GM19240 (cell line): ENCODE measurements around the gene ABCA9.

Source experiments
- DNase-seq: peaks from one replicate; pipeline ENCODE4 v3.0.0; 2011; ENCODE audit warnings: low spot score; ENCODE audit not compliant: insufficient read length

Gene ABCA9

DNA sequence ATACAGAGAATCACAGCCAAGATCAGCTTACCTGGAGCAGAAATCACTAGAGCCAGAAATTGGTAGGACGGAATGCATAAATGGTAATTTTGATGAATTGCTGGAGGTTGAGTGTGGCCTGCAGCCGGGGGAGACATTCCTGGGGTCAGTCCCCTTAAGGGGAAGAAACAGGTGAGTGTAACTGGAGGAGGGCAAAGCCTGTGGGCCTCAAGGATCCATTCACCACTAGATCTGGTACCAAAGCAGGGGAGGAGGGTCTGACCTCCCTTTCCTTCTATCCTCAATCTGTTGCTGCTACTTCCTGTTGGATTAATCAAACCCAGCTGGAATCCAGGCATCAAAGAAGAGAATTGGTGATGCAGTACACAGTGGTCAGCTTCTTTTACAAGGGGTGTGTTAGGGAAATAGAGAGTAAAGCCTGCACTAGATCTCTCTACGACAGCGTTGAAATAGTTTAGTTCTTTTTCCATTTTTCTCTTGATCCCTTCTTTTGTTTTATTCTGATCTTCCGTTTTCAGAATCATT lies 8.6 kb upstream of the ABCA9 start:
- DNase-seq = no peak

DNA sequence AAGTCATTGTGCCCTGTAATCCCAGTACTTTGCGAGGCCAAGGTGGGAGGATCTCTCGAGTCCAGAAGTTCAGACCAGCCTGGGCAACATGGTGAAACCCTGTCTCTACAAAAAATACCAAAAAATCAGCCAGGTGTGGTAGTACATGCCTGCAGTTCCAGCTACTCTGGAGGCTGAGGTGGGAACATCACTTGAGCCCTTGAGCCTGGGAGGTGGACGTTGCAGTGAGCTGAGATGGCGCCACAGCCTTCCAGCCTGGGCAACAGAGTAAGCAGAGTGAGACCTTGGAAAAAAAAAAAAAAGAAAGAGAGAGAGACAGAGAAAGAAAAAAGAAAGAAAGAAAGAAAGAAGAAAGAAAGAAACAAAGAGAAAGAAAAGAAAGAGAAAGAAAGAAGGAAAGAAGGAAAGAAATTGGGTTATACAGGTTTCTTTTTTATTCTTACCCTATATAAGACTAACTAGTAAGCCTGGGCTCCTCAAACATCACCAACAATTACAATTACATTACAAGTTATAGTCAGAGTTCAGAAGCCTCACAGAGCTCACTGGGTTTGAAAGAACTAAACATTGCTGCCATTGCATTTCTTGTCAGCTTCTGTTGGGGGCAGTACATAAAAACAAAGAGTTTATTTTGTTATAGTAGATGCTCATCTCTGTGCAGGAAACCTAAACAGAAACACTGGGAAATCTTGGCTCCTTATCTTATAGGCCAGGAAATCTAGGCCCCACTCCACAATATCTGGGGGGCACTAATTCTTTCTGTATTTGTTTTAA lies 6.7 kb upstream of the ABCA9 start:
- no peak for DNase-seq

DNA sequence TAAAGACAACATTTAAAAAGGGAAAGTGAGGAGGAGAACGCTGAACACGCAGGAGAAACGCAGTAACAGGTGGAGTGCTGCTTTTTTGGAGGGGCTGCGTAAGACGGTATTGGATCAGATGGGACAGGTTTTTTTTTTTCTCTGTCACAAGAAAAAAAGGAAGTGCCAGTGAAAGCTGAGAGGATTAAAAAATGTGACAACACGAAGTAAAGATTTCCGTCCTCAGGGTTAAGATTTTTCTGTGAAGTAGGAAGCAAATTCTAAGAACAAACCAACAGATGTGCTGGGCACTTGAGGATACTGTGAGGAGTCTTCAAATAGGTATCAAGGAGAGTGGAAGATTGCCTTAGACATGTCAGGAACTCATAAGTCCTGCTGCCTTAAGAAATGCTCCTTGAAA lies 5.8 kb upstream of the ABCA9 start:
- DNase-seq = no peak

DNA sequence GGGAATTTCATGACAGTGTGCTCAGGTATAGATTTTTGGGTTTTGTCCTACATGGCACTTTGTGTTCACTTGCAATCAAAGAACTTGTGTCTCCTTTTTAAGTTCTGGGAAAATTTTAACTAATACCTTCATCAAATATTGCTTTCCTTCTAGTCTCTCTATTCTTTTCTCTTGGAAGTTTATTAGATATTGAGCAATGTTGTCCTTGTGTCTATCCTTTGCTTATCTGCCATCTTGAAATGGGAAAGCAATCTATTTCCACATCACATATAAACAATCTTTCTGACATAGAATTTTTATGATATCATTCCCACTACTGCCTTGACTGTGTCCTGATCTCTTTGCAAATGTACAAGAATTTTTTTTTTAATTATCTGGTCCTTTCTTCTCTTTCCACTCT lies 4.4 kb upstream of the ABCA9 start:
- no peak for DNase-seq

DNA sequence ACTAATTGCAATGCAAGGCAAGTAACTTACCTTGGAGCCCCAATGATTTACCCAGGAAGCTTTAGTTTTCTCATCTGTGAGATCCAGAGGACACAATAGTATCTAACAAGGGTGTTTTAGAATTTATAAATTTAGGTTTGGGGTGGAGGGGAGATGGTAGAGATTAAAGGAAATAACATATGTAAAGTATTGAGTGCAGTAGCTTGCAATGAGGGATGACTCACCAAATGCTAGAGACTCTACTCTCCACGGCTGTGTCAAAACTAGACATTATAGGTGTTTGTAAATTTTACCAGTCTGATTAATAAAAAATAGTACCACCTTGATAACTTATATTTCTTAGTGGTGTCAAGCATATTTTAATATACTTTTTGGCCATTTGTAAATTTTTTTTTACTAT lies 3.7 kb upstream of the ABCA9 start:
- DNase-seq = no peak

DNA sequence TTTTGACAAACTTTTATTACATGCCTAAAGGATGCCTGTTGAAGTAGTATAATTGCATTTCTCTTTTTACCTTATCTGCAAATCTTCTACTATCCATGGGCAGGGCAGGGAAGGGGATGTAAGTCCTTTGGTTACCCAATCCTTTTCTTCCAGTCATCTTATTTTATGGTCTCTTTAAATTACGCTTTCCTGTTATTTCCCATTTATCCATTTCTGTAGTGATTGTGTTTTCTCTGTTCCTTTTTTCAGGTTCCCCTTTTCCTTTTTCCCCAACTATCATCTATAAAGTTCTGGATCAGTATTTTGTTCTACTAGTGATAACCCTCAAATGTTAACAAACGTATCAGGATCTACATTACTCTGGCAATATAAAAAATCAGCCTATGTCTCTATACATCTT lies 3.3 kb upstream of the ABCA9 start:
- no peak for DNase-seq

DNA sequence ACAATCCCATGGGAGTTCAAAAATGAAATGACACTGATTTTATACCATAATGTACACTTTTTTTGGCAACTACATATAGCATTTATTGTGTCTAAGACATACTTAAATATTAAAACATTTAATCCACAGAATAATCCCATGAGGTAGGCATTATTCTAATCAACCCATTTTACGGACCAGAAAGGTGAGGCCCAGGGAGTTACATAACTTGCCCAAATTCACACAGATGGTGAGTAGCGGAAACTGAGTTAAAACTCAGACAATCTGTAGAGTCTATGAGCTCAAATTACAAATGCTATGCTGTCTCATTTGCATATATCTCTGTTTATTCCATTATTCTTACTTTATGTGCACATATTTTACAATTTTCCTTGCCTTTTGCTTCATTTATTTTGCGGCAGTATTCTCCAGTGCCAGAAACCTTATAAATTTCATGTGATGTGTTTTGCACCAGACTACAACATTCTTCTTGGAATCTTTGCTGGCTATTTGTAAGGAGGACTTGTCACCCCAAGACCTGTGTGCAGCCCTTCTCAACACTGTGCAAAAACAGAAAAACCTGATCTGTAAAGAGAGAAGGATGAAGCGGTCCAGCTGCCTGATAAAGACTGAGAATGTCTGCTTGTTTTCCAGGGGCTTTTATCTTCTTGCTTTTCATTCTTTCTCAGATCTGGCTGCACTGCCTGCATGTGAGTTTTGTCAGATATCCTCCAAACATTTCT lies 2.3 kb upstream of the ABCA9 start:
- DNase-seq = no peak

DNA sequence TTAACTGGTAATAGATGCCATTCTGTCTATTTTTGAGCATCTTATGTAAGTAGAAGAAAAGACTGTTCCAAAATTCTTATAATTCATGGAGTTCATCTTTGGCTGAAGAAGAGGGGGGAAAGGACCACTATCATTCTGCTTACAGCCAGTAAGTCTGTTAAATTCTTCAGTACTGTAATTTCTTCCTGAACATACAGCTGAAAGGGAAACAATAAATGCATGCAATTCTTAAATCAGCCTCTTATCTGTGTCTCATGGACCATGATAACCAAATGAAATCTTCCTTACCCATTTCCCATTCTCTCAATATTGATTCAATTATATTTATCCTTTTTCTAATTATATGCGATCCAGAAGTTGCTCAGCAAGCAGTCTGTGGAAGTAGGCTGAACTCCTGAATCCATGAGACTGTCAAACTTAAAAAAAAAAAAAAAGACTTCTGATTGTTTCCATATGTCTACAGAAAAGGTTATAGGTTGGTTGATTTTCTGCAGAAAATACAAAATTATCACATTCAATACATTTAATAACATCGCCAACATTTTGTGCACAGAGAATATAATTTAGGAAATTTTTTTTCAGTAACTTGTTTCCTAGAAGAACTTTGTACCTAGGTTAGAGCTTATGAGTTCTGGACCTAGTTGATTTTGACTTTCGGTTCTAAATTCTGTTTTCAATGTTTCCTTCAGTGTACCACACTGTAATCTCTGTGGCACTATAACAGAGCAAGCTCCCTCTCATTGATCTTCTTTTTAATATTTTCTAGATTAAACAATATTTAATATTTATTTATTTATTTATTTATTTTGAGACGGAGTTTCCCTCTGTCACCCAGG lies 1.2 kb upstream of the ABCA9 start:
- DNase-seq = no peak

DNA sequence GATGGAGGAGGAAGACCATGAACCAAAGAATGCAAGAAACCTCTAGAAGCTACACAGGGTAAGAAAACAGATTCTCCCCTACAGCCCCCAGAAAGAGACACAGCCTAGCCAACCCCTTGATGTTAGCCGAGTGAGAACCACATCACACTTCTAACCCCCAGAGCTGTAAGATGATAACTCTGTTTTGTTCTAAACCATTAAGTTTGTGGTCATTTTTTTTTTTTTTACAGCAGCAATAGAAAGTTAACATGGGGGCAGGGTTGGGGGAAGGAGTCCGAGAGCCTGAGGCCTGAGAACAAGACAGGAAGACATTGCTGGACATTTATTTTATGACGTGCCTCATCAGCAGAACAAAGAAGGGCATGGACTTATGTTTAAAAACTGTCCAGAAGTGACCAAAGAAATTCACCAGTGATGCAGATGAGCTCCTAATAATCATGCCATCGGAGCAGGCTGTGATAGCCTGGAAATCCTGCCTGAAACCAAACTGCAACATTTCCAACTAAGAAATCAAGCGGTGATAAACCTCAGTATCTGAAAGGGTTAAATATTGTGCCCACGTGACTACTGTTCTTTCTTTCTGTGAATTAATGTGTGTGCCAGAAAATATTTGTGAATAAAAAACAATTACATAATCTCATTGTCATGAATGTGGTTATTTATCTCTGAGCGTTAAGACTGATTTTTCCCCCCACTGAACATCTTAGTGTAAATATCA lies 1.1 kb downstream of the ABCA9 start:
- no peak for DNase-seq

DNA sequence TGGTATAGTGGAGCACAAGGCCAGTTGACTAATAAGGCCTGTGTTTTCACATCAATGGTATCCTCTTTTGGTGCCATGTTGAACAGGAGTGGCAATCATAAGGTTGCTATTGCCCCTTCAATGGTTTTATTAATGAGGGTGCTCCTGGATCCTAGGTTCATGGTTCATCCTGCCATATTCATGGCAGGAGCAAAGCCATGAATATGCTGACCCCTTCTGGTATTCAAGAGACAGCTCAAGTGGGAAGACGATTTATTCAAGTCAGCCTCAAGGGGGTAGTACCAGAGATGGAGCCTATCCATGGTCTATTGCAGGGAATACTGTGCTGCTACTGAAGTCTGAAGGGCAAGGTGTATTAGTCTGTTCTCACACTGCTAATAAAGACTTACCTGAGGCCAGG lies 2.6 kb downstream of the ABCA9 start:
- no peak for DNase-seq

DNA sequence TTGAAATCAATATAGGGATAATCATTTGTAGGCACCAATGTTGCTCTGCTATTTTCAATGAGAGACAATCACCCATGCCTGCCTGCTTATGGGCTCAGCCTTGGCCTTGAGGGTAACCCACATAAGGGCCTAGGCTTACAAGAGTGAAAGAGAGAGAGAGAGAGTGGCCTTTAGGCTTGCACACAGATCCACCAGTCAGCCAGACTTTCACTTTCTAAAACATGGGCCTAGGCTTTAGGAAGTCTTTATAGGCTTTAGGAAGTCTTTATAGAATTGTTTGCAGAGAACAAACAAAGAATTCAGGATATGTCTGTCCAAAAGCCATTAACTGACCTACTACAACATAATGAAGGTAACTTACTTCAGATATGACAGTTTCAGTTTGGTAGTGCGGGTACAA lies 3.4 kb downstream of the ABCA9 start:
- DNase-seq = no peak

DNA sequence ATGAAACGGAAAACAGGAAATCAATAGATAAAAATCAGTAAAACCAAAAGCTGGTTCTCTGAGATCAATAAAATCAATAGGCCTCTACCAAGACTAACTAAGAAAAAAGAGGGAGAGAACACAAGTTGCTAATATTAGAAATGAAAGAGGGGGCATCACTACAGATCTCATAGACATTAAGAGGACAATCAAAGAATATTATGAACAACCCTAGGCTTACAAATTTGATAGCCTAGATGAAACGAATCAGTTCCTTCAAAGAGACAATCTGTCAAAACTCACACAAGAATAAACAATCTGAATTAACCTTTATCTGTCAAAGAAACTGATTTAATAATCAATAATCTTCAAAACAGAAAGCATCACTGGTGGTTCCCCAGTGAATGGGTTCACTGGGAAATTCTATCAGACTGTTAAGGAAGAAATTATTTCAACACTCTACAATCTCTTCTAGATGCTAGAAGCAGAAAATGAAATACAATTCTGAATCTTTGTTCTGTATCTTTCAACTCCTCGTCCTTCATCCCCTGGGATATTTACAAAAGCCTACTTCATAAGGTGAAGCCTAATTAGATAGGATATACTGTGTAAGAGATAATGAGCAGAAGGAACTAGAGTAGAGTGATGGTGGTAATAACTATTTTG lies 4.4 kb downstream of the ABCA9 start:
- DNase-seq = no peak

DNA sequence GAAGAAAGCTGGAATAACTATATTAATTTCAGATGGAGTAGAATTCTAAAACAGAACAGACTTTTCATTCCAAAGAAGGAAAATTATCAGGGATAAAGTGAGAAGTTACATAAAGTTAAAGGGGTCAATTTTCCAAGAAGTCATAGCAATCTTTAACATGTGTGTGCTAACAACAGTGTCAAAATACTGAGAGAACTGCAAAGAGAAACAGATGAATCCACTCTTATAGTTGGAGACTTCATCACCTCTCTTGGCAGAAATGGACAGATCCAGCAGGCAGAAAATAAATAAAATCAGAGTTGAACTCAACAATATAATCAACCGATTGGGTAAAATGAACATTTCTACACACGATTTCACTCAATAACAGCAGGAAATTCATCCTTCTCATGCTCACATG lies 5.4 kb downstream of the ABCA9 start:
- DNase-seq = no peak

DNA sequence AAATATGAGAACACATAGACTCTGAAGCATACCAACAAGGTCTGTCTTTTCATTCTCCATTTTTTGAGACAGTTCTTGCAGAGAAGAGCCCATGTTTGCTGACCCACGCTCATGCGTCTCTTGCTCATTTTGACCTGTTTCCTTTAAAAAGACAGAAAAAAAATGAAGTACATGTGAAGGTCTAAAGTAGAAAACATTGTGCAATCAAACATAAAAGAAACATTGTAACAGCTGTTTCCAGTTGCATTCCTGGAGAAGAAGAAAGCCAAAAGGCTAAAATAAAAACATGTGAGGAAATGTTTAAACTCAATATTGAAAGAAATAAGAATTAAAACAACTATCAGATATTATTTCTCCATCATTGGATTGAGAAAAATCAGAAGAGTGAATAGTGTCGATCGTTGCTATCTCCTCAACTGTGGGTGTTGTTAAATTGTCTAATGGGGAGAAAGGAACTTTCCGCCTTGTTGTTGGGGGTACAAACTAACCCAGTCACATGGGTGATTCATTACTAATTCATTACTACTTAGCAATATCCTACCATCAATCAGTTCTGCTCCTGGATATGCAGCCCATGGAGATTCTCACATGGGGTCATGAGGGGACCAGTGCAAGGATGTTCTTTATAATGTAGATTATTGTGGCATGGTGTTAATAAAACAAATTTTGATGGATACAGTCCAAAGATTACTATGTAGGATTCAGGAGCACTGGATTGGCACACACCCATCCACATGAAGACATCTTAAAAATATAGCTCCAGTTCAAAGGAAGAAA lies 9.5 kb downstream of the ABCA9 start:
- no peak for DNase-seq

DNA sequence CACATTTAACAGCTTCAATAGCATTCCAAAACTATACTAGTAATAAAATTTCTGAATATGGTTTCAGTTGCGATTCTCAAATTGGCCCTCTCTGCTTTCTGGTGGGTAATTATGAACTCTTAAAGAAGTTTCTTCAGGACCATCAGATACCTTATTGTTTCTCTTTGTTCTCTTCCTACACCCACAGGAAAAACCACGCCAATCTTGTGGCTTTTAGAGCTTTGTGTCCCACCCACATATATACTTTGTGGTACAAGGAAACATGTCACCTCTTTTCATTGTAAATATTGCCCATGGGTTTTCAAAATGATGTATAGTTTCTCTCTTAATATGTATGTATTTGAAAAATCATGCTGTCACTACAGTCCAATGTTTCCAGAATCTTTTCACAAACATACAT lies 12.1 kb downstream of the ABCA9 start:
- no peak for DNase-seq

DNA sequence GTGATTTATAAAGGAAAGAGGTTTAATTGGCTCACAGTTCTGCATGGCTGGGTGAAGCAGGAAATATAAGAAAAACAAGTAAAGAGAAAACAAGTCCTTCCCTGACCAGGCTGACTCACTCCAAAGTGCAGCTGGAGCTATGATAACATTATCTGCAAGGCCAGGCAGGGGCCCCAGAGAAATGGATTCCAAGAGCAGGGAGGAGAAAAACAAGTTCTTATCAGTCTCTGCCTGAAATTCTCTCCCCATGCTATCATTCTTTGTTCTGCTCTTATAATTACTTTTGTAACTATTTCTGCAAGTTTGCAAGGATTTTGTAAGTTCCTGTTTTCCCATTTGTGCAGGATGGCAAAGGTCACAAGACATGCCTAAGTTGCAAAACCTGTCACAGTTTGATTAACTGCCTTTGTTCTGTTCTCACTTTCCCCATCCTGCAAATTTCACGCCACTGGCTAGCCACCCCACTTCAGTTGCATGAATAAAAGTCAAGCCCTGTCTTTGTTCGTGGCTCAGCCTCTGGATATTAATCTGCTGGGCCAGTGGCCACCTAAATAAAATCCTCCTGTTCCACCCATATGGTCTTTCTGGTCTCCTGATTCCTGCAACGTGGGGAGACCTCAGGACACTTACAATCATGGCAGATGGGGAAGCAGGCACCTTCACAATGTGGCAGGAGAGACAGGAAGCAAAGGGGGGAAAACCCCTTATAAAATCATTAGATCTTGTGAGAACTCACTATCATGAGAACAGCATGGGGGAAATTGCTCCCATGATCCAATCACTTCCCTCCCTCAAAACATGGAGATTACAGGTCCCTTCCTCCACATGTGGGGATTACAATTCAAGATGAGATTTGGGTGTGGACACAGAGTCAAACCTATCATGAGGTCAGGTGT lies 13.1 kb downstream of the ABCA9 start:
- DNase-seq = no peak

DNA sequence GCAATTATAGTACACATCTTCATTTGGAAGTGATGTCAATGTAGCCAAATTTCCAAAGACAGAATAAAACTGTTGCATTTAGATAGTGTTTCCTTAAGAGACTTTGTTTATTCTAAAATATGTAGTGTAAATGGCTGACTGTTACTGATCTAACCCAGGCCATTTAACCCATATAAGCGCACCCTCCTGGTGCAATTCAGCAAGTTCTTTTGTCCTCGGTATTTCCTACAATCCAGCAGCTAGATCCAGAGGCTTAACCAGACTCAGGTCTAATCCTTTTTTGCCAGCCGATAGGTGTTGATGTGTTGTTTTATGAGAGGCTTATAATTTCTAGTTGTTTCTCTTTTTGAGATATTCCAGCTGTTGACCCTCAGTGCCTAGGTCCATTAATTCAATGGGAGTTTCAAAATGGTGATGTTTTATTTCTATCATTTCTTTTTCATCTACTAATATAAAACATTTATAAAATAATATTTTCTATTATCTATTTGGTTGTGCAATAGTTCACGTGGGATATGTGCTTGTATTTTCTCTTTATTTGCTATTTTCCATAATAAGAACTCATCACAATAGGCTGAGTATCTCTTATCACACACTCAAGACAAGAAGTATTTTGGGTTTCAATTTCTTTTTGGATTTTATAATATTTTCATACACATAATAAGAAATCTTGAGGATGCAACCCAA lies 14.5 kb downstream of the ABCA9 start:
- DNase-seq = no peak

DNA sequence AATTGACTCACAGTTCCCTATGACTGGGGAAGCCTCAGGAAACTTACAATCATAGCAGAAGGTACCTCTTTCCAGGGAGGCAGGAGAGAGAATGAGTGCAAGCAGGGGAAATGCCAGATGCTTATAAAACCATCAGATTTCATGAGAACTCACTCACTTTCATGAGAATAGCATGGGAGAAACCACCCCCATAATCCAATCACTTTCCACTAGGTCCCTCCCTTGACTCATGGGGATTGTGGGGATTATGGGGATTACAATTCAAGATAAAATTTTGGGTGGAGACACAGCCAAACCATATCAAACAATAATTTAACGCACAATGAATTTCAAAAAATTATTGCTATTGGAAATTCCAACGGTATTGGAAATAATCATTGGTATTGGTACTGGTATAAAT lies 15.1 kb downstream of the ABCA9 start:
- DNase-seq = no peak
